ENCODE measurements around the gene ST6GAL2. TPM values are rescaled to one million over a fixed set of nuclear protein-coding genes. Genes with fewer than 3 reads are reported as not detected.

ST6GAL2 gene
- total and polyA plus RNA-seq, 7 donors, result 0.01 to 0.17 (median 0.01) TPM; not detected in 4

GRCh38 chr2:106830191-106830590, 55.8 kb downstream of the ST6GAL2 start:
- no peak overlapping the region for H3K27ac ChIP-seq
- DNase-seq (no peak), ATAC-seq (no peak)
- H3K36me3 ChIP-seq (ENCODE audit: insufficient read depth in 1 of 2, low read depth in 1 of 2), result no peaks in the 10 kb centered on the region
- TF ChIP-seq CTCF (IDR thresholded peaks at IDR 0.05), result no peak
- H3K4me1 ChIP-seq, result no peaks in the 10 kb centered on the region
- peaks cover 3% of the 10 kb centered on the region for H3K9me3 ChIP-seq
- no peak overlapping the region for H3K4me3 ChIP-seq
- WGBS, 3 donors, result 92 to 93% (median 92%) methylated on average over 7 of the region's 7 CpGs
- H3K27me3 ChIP-seq (ENCODE audit: insufficient read depth in 3 of 3, low read length in 2 of 3), result no peaks in the 10 kb centered on the region
- intact Hi-C loops (cut with DNase I), result no loop called here

- H3K4me1 ChIP-seq, result no peaks in the 10 kb centered on the region
- H3K27ac ChIP-seq, result no peak overlapping the region
- H3K36me3 ChIP-seq (ENCODE audit: insufficient read depth in 1 of 2, low read depth in 1 of 2), result no peaks in the 10 kb centered on the region
- no peak overlapping the region for H3K4me3 ChIP-seq
- intact Hi-C loops (cut with DNase I), result no loop called here
- ATAC-seq (no peak), DNase-seq (no peak)
- peaks cover 4% of the 10 kb centered on the region for H3K9me3 ChIP-seq
- no peaks in the 10 kb centered on the region for H3K27me3 ChIP-seq (ENCODE audit: insufficient read depth in 3 of 3, low read length in 2 of 3)
- no peak for TF ChIP-seq CTCF (IDR thresholded peaks at IDR 0.05)
Measured at GRCh38 chr2:106828119-106828518, 57.8 kb downstream of the ST6GAL2 start.

GRCh38 chr2:106827158-106827557, 58.8 kb downstream of the ST6GAL2 start:
- TF ChIP-seq CTCF (IDR thresholded peaks at IDR 0.05), result no peak
- H3K4me1 ChIP-seq, result no peaks in the 10 kb centered on the region
- intact Hi-C loops (cut with DNase I), result no loop called here
- no peaks in the 10 kb centered on the region for H3K36me3 ChIP-seq (ENCODE audit: insufficient read depth in 1 of 2, low read depth in 1 of 2)
- no peak overlapping the region for H3K4me3 ChIP-seq
- H3K27ac ChIP-seq, result no peak overlapping the region
- no peak for ATAC-seq
- H3K27me3 ChIP-seq (ENCODE audit: insufficient read depth in 3 of 3, low read length in 2 of 3), result no peaks in the 10 kb centered on the region
- 79 to 91% (median 85%) methylated on average over 3 of the region's 3 CpGs for whole genome bisulfite sequencing, 3 donors
- H3K9me3 ChIP-seq, result peaks cover 4% of the 10 kb centered on the region
- no peak for DNase-seq

GRCh38 chr2:106825161-106825560, 60.8 kb downstream of the ST6GAL2 start:
- 79 to 80% (median 80%) methylated on average over 1 of the region's 1 CpG for WGBS, 3 donors
- TF ChIP-seq CTCF (IDR thresholded peaks at IDR 0.05), result no peak
- Histone ChIP-seq H3K36me3 (ENCODE audit: insufficient read depth in 1 of 2, low read depth in 1 of 2) (no peaks in the 10 kb centered on the region), H3K27ac (no peak overlapping the region), H3K4me3 (no peak overlapping the region), H3K9me3 (peaks cover 4% of the 10 kb centered on the region), H3K27me3 (ENCODE audit: insufficient read depth in 3 of 3, low read length in 2 of 3) (no peaks in the 10 kb centered on the region), H3K4me1 (no peaks in the 10 kb centered on the region)
- ATAC-seq (no peak), DNase-seq (no peak)
- intact Hi-C loops (cut with DNase I), result no loop called here

GRCh38 chr2:106816974-106817373, 69.0 kb downstream of the ST6GAL2 start:
- DNase-seq (no peak), ATAC-seq (no peak)
- H3K36me3 ChIP-seq (ENCODE audit: insufficient read depth in 1 of 2, low read depth in 1 of 2), result no peaks in the 10 kb centered on the region
- no peak overlapping the region for H3K27ac ChIP-seq
- no peaks in the 10 kb centered on the region for H3K27me3 ChIP-seq (ENCODE audit: insufficient read depth in 3 of 3, low read length in 2 of 3)
- TF ChIP-seq CTCF (IDR thresholded peaks at IDR 0.05), result no peak
- intact Hi-C loops (cut with DNase I), result no loop called here
- H3K4me1 ChIP-seq, result no peaks in the 10 kb centered on the region
- no peak overlapping the region for H3K4me3 ChIP-seq
- peaks cover 3% of the 10 kb centered on the region for H3K9me3 ChIP-seq
- WGBS, 3 donors, result 69 to 72% (median 70%) methylated on average over 4 of the region's 4 CpGs

Measured in psoas muscle (tissue), 8 donors.